RWPE1 (cell line): ENCODE measurements around the gene IFT25.

Source experiments
- CTCF ChIA-PET: fragments of 350-600 bp; sonication (Branson Sonifier 250); formaldehyde crosslinking; extraction: SDS; loops from one replicate; lab custom pipeline; 2021; lab: Yijun Ruan, JAX
- POLR2A ChIA-PET: fragments of 400-600 bp; formaldehyde crosslinking; extraction: SDS; loops from one replicate; lab custom pipeline; 2020; ENCODE audit warnings: antibody characterized with exemption; ENCODE audit not compliant: low non-redundant PET; lab: Yijun Ruan, JAX
- DNase-seq: peaks from one replicate; pipeline ENCODE4 v3.0.0; 2012; ENCODE audit warnings: low spot score
- H3K27ac ChIP-seq: fragments of 450-650 bp; 2 replicates; pipeline ENCODE4 v1.5.1; 2017
- TF ChIP-seq, protein P1 (sequence below): fragments of 450-650 bp; conservative IDR thresholded peaks from 2 replicates; pipeline ENCODE4 v1.5.1; 2017; ENCODE audit warnings: low read depth, mild to moderate bottlenecking

The IFT25 gene

DNA sequence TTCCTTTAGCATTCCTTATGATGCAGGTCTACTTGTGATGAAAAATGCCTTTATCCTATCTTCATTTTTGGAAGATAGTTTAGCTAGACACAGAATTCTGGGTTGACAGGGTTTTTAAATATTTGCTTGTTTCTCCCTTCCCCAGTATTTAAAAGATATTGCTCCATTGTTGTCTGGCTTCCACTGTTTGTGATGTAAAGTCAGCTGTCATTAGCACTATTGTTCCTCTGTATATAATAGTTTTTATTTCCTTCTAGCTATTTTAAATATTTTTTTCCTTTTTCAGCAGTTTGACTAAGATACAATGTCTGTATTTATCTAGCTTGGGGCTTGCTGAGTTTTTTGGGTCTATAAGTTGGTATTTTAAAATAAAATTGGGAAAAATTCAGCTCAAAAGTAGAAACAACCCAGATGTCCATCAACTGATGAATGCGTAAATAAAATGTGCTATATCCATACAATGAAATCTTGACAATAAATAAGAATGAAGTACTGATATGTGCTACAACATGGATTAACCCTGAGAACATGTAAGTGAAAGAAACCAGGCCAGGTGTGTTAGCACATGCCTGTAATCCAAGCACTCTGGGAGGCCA lies 11.2 kb downstream of the IFT25 start:
- TF ChIP-seq, protein P1, sequence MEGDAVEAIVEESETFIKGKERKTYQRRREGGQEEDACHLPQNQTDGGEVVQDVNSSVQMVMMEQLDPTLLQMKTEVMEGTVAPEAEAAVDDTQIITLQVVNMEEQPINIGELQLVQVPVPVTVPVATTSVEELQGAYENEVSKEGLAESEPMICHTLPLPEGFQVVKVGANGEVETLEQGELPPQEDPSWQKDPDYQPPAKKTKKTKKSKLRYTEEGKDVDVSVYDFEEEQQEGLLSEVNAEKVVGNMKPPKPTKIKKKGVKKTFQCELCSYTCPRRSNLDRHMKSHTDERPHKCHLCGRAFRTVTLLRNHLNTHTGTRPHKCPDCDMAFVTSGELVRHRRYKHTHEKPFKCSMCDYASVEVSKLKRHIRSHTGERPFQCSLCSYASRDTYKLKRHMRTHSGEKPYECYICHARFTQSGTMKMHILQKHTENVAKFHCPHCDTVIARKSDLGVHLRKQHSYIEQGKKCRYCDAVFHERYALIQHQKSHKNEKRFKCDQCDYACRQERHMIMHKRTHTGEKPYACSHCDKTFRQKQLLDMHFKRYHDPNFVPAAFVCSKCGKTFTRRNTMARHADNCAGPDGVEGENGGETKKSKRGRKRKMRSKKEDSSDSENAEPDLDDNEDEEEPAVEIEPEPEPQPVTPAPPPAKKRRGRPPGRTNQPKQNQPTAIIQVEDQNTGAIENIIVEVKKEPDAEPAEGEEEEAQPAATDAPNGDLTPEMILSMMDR = no peak
- no peak for DNase-seq
- no peak overlapping the region for H3K27ac ChIP-seq
- ChIA-PET CTCF (interaction anchor here (1.4 kb wide), 1 partner anchor 15 kb away, joined by 3 read pairs; no protein-coding TSS in a partner anchor), POLR2A (no interaction called here)

DNA sequence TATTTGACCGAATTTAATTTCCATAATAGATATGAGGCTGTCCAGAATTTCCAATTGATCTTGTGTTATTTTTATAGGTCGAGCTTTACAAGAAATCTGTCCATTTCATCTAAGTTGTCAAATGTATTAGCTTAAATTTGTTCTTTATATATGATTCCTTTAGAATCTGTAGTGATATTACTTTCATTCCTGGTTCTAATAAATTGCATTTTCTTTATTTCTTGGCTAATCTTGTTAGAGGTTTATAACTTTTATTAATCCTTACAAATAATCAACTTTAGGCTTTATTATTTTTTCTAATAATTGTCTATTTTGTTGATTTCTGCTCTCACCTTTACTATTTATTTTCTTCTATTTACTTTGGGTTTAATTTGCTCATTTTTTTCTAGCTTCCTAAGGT lies 14.0 kb downstream of the IFT25 start:
- ChIA-PET POLR2A (no interaction called here), CTCF (no interaction called here)
- DNase-seq = no peak
- TF ChIP-seq, protein P1 = no peak
- H3K27ac ChIP-seq = no peak overlapping the region

DNA sequence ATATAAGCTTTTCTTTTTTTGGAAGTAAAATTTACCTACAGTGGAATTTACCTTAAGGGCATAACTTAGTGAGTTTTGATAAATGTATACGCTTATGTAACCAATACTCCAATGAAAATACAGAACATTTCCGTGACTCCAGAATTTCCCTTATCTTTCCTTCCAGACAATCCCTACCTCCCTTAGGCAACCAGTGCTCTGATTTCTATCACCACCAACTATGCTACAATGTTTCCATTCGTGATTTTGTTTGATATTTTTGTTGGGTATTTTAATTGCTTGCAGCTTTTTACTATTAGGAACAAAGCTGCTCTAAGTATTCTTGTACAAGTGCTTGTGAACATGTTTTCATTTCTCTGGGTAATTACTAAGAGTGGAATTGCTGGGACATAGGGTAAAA lies 14.6 kb downstream of the IFT25 start:
- POLR2A ChIA-PET = no interaction called here
- CTCF ChIA-PET = no interaction called here
- TF ChIP-seq, protein P1 = no peak
- DNase-seq = no peak
- H3K27ac ChIP-seq = no peak overlapping the region

DNA sequence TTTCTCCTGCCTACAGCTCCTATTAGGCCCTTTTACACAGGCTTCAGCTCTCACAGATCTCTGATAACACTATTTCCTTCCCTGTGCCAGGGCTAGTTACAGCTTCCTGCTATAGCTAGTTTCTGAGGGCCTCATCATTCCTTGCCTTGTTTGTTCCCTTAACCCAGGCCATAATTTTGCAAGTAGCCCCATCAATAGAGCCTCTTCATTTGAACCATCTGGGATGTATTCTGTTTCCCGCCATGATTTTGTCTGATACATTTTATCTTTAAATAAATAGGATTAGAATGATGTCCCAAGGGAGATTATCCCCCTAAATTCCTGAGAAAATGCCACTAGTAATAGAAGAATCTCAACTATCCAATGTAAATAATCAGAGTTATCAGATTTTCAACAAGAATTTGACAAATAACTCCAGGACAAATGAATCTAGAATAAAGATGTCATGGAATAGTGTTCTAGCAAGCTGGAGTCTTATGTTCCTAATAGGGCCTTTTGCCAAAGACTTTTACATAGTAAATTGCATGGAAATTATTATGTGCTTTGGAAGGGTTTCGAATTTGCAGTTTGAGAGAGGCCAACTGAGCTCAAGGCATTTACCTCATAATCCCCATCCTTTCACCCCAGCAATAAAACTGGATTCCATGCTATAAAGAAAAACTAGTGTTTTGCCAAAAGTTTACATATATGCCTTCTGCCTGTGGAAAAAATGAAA lies 16.1 kb downstream of the IFT25 start:
- TF ChIP-seq, protein P1 = no peak
- DNase-seq = no peak
- ChIA-PET CTCF (no interaction called here), POLR2A (no interaction called here)
- no peak overlapping the region for H3K27ac ChIP-seq

DNA sequence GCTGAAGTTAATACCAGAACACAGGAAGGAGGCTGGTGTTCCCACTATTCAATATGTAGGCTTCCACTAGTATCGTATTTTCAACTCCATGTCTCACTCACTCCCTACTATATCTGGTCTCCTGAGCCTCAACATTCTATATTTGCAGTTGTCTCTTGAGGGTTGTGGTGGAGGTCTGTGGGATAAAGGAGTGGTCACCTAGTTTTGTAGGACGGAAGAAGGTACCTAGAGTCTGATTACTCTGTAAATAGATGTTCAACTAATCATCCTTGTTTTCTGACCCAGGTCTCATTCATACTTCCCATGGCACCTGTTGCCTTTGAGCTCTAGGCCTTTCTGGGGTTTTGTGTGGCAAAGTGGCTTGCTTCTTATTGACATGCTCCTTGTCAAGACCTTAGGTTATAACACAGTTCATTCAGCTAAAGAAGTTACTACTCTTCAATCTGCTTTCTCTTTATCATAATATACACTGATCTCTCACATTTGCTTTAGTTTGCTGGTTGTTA lies 18.1 kb downstream of the IFT25 start:
- TF ChIP-seq, protein P1 = no peak
- ChIA-PET CTCF (no interaction called here), POLR2A (no interaction called here)
- no peak for DNase-seq
- H3K27ac ChIP-seq = no peak overlapping the region

DNA sequence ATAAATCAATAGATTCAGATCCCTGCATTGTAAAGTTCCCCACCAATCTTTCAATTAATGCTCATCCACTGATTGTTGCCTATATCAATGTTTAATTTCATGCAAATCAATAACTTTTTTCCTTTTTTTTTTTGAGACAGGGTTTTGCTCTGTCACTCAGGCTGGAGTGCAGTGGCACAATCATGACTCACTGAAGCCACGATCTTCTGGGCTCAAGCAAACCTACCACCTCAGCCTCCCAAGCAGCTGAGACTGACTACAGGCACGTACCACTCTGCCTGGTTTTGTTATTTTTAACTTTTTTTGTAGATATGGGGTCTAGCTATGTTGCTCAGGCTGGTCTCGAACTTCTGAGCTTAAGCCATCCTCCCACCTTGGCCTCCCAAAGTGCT lies 25.8 kb downstream of the IFT25 start:
- ChIA-PET CTCF (interaction anchor here (0.8 kb wide), 1 partner anchor 14 kb away, joined by 3 read pairs; no protein-coding TSS in a partner anchor), POLR2A (no interaction called here)
- TF ChIP-seq, protein P1 = no peak
- no peak overlapping the region for H3K27ac ChIP-seq
- DNase-seq = no peak
